HG02970 (cell line): Measurements from ENCODE around the gene TSPYL1.
"Not testable (repeated sequence)": the region's sequence is repeated elsewhere in the genome, so short reads cannot be mapped to it uniquely, and the experiment has no call there.

Source experiments
- ATAC-seq: cut with Tn5 transposase; IDR thresholded peaks from one replicate; pipeline ENCODE4 v1.9.1; 2021; ENCODE audit warnings: mild to moderate bottlenecking, moderate library complexity, moderate number of reproducible peaks; ENCODE audit not compliant: unreplicated experiment, low FRiP score

The TSPYL1 gene

DNA sequence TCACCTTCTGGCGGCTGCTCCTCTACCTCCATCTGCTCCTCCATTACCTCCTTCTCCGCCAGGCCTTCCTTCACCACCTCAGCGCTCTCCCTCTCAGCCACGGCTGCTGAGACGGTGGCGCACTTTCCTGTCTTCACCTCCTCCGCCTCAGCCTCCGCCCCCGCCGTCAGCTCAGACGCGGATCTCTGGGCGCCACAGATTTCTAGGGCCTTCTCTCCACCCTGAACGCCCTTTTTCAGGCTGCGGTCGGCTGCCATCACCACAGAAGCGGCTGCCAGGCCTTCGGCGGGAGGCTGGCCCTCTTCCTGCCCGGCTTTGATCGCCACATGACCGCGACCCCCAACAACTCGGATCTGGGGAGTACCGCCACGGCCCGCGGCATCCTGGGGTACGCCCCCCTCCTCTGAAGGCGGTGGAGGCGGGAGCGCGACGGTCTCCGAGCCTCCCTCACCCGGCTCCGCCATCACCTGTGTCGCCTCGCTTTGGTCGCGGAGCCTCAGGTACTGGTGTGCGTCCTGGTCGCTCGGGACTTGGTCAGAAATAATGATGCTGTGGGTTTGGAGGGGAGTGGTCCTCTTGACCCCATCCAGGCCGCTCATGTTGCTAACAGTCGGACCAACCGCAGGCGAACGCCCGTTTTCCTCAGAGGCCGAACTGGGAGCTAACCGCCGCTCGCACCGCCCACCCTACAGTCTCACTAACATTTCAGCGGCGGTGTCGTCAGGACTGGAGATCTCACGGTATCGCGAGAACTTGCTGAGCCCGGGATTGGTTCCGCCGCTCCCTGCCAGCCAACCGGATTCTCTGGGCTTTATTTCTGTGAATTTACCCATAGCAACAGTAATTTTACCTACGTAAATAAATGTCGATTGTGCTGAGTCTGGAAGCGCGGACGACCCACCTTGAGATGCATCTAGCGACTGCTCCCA lies at the start of gene TSPYL1:
Gene TSPYL1 (minus strand): TSS at position 699 of the 929 bp plus-strand sequence. CDS start 100 bp downstream, at position 599.
- ATAC-seq, result peak; percentile 95

DNA sequence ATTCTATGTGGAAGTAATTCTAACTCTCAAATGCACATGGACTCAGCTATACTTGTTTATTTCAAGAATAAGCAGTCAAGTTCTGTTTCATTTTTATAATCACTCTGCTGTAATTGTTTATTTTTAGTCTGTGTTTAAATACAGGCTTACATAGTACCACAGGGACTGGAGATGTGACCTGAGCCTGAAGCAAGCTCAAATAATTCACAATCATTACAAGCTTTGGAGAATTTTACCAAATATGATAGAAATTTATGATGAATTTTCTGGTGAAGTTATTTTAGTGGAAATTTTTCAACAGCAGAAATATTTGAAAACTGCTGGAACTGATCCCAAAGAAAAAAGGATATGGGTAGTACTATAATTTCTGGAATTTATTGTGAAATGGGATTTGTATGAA lies 49.4 kb upstream of the TSPYL1 start:
- ATAC-seq, result no peak

DNA sequence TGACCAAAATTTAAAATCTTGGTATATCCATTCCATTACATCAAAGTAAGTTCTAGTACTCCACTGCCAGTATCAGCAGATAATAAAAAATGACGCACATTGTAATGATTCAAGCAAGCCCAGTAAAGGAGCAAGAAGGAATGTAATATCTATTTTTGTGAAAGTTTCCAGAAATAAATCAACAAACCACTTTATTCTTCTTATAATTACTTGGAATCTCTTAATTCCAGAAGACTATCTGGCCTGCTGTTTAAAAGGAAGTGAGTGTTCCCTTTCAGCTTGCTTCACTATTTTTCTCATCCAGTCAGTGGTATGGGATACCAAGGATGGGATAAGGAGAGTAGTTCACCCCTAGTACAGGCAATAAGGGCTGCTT lies 48.8 kb upstream of the TSPYL1 start:
- ATAC-seq, result no peak

DNA sequence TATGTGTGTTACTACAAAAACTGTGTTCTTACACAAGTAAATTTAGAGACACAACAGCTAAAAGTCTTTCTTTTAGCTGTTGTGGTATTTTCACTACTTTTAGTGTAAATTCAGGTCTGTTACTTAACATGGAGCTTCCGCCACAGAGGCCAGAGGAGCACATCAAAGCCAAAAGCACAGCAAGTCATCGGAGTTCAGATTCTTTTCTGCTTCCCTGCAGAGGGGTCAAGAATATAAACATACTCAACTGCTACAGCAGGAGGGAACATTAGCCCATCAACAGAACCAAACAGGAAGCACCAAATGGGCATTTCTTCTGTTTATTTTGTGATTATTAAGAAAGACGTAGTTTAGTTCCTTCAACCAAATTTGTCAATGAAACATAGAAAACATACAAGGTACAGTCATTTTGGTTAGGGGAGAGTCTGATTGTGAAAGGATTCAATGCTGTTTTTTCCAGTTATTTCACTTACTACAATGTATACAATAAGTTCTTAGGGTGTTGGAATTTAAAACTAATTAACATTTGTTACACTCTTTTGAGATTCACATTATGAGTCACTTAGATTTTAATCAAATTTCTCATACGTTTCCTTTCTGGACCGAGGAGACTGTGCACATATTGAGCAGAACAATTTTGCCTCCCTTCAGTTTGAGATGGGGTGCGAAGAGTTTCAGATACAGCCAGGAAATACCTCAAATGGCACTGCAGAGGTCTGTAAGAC lies 48.2 kb upstream of the TSPYL1 start:
- ATAC-seq, result no peak

DNA sequence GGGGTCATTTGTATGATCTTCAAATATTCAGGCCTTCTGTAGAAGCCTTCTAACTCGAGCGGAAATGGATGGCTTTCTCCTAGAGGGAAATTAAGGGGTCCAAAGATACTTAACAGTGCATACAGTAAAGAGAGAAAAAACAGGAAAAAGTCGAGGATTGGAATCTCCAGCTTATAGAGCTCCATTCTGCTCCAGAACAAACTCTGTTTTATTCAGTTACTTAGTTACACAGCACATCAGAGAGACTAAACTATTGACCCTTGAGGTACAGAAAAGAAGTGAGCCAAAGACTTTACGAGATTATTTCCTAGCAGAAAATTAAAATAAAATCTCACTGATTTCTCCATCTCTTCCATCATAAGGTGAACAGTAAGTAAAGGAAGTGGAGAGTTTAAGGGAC lies 47.3 kb upstream of the TSPYL1 start:
- ATAC-seq, result no peak

DNA sequence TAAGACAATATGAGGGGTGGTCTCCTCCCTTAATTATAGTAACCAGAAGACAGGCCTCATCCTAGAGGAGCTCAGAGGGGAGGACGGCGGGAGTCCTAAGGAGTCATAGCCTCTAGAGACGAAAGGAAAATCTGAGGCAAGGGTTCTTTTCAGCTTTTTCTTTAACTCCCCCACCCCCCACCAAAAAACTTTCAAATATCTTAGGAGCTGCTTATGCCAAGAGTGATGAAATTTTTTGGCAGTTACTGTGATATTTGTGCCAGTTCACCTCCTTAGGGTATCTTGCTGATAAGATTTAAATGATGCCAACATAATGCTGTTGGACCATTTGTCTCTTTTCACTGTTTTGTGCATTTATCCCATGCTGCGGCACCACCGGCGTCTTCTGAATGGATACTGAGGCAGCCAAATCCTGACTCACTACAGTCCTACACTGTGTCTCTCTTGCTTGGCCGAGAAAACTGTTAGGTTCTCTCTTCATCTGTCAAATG lies 46.5 kb upstream of the TSPYL1 start:
- ATAC-seq, result no peak

DNA sequence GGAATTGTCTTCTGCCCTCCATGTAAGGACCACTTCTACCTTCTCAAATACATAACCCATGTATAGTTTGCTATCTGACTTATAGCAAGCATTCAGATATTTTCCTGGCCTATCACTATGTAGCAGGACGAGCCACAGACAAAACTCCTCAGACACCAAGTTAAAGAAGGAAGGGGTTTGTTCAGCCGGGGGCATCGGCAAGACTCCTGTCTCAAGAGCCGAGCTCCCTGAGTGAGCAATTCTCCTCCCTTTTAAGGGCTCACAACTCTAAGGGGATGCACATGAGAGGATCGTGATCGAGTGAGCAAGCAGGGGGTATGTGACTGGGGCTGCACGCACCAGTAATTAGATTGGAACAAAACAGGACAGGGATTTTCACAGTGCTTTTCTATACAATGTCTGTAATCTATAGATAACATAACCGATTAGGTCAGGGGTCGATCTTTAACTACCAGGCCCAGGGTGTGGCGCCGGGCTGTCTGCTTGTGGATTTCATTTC lies 46.0 kb upstream of the TSPYL1 start:
- ATAC-seq, result not testable (repeated sequence)

DNA sequence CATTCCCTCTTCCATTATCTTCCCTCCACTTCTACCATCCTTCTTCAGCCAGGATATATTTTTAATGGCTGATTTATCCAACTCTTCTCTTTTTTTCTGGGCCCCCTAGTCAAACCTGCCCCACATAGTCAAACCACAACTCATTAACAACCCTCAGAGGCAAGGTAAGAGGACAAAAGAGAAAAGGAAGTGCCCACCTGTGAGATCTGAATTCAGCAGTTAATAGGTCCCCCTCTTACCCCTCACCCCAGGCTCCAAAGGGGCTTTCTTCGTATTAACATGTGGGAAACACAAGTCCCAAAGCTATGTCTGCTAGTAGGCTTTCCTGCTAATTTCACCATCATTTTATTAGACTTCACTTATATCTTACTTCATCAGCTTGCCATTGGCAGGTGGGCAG lies 44.1 kb upstream of the TSPYL1 start:
- no peak for ATAC-seq

DNA sequence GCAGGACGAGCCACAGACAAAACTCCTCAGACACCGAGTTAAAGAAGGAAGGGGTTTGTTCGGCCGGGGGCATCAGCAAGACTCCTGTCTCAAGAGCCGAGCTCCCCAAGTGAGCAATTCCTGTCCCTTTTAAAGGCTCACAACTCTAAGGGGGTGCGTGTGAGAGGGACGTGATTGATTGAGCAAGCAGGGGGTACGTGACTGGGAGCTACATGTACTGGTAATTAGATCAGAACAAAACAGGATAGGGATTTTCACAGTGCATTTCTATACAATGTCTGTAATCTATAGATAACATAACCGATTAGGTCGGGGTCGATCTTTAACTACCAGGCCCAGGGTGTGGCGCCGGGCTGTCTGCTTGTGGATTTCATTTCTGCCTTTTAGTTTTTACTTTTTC lies 42.2 kb upstream of the TSPYL1 start:
- ATAC-seq, result not testable (repeated sequence)

DNA sequence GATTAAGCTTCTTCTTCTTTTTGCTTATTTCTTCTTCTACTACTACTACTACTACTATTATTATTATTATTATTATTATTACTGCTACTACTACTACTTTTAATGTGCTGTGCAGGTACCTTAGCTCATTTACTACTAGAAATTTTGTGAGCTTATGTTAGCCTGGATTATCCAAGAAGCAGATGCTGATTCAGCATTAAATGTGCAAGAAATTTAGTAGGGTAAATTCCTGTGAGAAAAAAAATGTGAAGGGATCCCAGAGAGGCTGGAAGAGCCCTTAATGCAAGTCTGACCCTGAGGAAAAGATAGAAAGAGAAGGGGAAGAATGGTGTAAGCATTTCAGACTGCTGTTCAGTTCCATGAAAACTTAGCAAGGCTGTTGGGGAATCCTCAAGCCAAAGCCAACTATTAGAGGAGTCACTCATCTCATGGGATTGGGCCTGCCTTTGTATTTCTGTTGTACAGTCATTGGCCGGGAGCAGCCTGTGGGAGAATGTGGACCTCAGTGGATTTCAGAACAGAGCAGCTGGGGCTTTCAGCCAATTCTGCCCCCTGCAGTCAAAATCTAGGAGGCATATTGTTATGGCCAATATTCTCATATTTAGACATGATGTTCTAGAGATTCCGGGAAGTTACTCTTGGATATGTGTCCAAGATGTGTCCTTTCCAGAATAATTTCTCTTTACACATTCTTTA lies 37.2 kb upstream of the TSPYL1 start:
- no peak for ATAC-seq

DNA sequence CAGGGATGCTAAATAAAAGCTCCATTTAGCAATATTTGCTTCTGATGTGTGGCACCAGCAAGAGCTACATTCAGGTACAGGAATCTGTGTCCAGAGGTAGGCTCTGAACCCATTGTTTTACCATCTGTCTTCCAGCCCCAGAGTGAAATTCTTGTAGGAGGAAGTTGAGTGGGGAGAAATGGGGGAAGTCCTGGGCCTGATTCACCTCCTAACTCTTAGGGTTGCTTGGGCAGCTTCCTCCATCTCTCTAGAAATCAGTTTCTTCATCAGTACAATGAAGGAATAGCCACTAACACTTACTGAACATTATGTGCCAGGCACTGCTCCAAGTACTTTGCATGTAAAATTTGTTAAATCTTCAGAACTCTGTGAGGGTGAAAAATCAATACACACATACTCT lies 35.1 kb upstream of the TSPYL1 start:
- ATAC-seq, result no peak

DNA sequence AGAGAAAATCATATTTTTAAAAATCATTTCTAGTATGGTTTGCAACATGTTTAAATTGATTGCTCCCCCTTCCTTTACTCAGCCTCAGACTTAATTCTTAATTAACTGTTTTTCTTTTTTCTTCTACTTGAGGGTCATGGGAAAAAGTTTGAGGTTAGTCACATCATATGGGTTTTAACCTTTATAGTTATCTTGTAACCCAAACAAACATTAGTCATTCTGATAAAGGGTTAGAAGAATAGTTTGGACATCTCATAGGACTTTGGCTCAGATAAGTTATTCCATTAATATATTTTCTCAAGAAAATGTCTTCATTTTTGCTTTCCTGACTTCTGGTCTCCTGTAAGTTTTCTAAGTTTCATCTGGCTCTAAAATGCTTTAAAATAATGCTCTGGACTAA lies 34.5 kb upstream of the TSPYL1 start:
- ATAC-seq, result no peak

DNA sequence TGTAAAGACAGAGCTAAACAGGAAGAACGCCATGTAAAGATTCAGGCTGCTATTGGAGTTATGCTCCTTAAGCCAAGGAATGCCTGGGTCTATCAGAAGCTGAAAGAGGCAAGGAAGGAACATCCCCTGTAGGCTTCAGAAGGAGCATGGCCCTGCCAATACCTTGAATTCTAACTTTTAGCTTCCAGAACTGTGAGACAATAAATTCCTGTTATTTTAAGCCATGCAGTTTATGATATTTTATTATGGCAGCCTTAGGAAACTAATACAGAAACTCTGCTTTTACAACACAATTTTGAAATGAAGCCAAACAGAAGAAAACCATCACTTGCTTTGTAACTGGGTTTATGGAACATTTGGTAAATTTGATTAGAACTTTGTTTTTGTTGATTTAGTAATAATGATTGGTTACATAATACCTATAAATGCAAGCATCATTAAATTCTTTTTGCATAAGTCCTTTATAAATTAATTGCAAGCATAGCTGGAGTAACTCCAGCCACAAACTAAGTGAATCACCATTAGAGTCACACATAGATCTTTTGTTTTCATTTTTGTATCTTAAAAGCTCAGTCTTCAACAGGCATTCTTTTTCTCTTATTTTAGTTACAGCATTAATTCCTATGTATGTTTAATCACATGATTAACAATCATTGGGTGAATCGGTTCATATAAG lies 33.5 kb upstream of the TSPYL1 start:
- no peak for ATAC-seq

DNA sequence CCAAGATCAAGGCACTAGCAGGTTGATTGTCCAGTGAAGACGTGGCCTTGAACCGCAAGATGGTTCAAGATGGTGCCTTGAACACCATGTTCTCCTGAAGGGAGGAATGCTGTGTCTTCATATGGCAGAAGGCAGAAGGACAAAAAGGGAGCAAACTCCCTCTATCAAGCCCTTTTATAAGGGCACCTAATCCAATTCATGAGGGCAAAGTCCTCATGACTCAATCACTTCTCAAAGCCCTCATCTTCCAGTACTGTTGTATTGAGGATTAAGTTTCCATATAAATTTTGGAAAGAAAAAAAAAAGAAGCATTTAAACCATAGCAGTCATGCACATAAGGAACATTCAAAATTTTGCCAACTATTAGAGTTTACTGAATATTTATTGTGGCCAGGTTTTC lies 29.9 kb upstream of the TSPYL1 start:
- no peak for ATAC-seq

DNA sequence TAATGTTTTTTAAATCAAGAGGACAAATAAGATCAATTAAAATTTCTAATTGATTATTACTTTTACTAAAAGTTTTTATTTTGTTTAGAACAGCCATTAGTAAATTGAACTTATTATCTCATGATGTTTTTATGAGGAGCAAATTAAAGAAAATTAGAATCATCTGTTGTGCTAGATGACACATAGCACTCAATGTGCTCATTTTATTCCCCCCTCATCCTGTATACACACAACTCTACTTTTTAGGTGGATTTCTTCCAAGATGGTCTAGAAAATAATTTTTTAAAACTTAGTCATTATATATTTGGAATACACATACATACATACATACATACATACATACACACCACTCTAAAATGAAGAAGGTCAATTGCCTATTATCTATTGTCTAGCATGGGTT lies 29.3 kb upstream of the TSPYL1 start:
- ATAC-seq, result no peak

DNA sequence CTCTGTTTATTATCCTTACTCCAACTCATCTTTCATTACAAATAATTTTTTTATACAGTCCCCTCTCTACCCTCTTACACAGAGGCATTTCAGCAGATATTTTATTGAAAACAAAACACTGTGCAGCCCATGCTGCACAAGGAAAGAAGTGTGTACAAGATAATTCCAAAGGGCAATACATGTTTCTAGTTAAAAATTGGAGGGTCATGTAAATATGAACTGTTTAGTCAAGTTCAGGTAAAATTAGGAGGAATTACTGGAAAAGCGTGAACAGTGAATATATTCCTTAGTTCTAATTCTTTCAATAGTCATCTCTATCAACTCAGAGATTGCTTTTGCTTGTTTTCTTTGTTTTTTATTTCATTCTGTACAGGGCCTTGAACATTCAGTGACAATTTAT lies 27.9 kb upstream of the TSPYL1 start:
- no peak for ATAC-seq

DNA sequence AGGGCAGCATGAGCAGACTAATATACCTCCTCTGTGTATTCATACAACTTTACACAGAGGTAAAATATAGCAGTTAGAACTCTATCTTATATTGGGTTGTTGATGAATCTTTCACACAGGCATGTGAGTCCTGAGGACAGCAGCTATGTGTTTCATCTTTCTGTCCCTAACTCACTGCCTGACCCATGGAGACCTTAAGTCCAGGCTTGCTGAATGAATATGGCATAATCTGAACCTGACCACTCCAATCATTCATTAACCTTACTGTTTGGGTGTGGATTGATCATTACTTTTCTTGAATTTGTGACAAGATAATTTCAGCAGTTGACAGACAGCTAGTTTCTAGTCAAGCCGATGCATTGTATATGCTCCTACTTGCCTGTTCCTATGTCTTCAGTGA lies 27.3 kb upstream of the TSPYL1 start:
- no peak for ATAC-seq

DNA sequence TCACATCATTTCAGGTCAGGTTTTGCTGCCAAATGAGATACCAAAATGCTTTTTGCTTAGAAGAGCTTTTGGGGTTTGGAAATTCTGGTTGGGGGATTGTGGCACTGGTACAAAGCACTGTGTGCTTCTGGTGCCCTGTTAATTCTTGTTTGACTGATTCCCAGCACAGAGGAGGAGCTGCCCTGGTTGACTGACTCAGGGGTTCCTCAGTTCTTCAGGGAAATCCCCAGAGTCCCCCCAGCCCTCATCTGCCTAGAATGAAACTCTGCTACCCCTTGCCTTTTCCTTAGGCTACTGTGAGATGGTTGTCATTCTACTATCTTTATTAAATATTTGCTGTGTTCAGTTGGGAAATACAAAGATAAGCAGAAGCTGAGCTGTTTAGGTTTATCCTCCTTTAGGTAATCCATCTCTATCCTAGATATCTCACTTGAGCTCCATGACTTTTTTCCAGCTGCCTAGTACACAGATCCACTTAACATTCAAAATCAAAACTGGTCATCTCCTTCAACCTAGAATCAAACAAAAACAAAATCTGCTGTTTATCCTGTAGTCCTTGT lies 24.9 kb upstream of the TSPYL1 start:
- no peak for ATAC-seq

DNA sequence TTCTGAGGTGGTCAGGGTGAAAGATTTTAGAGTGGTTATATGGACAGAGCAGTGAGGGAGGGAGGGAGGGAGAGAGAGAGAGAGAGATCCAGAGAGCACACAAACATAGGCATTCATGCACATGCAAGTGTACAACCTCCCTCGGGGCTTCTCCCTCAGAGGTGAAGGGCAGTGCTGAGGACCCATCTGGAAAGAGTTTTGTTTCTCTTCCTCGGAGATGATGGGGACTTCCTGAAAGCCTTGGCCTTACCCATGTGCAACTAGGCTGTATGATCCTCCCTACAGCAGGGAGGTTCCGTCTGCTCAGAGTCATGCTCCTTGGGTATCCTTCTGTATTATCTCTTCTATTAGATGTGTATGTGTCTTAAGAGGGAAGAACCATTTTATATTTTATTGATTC lies 21.4 kb upstream of the TSPYL1 start:
- no peak for ATAC-seq

DNA sequence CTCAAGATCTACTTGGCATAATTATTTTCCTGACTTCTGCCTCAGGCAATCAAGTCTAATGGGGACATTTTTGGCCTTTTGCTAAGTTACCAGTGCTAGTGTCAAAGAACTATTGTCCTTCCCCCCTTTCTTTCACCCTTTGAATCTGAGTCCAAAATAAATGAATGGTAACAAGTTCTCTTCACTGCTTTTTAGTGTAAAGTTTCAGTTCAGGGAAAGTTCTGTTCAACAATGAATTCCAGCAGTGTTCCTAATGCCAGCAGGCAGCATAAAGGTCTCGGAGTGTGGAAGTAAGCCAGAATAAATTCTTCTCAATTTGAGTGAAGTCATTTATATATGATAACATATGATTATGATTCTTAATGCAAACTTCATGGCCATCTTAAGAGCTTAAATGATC lies 20.8 kb upstream of the TSPYL1 start:
- no peak for ATAC-seq
